GM12801 (cell line): ENCODE results near the gene PSMD1.

Experiments used
- CTCF ChIP-seq: IDR thresholded peaks from one replicate; pipeline ENCODE4 v1.5.1; 2011; ENCODE audit warnings: control low read depth; ENCODE audit not compliant: insufficient read length; ENCODE audit errors: extremely low read depth

PSMD1 gene

GRCh38 chr2:231182513-231182899 lies 125.8 kb downstream of the PSMD1 start:
- no peak for TF ChIP-seq CTCF

GRCh38 chr2:231183851-231184250 lies 127.2 kb downstream of the PSMD1 start:
- TF ChIP-seq CTCF, result no peak

GRCh38 chr2:231184319-231184718 lies 127.7 kb downstream of the PSMD1 start:
- no peak for TF ChIP-seq CTCF

- no peak for TF ChIP-seq CTCF
These were observed 128.5 kb downstream of the PSMD1 start for GRCh38 chr2:231185050-231185725.

- TF ChIP-seq CTCF, result no peak
These were observed 129.2 kb downstream of the PSMD1 start for GRCh38 chr2:231185886-231186285.

GRCh38 chr2:231186325-231186724 lies 129.7 kb downstream of the PSMD1 start:
- no peak for TF ChIP-seq CTCF

- no peak for TF ChIP-seq CTCF
These were observed 131.3 kb downstream of the PSMD1 start for GRCh38 chr2:231187736-231188505.
